ENCODE data around the gene AGBL2.
"Not testable (repeated sequence)": the region's sequence is repeated elsewhere in the genome, so short reads cannot be mapped to it uniquely, and the experiment has no call there.

AGBL2 gene

GRCh38 chr11:47715082-47715669 is at the start of gene AGBL2:
AGBL2 (minus strand) TSS chr11:47715369; CDS start chr11:47714650, 719 bp downstream.
- Histone ChIP-seq H3K9me3 (ENCODE audit: low read length) (peaks cover 2% of the 10 kb centered on the region), H3K4me3 (ENCODE audit: low read length) (no peak within 1 kb of the TSS), H2AFZ (ENCODE audit: low read depth, low read length) (no peak within 1 kb of the TSS), H3K36me3 (ENCODE audit: insufficient read depth, low read length) (peaks cover 43% of the 10 kb centered on the region), H3K4me1 (ENCODE audit: insufficient read depth, low read length) (peaks cover 7% of the 10 kb centered on the region), H3K27me3 (ENCODE audit: insufficient read depth, low read length) (no peaks in the 10 kb centered on the region)

- H3K4me1 ChIP-seq (ENCODE audit: insufficient read depth, low read length); H3K9me3 ChIP-seq (ENCODE audit: low read length); H2AFZ ChIP-seq (ENCODE audit: low read depth, low read length); H3K27me3 ChIP-seq (ENCODE audit: insufficient read depth, low read length); H3K4me3 ChIP-seq (ENCODE audit: low read length): not testable (repeated sequence)
- H3K36me3 ChIP-seq (ENCODE audit: insufficient read depth, low read length), result peaks cover 78% of the 10 kb centered on the region
Measured at GRCh38 chr11:47759291-47759690, 44.1 kb upstream of the AGBL2 start.

GRCh38 chr11:47756208-47756607 is 41.0 kb upstream of the AGBL2 start:
- Histone ChIP-seq H3K27me3 (ENCODE audit: insufficient read depth, low read length) (no peaks in the 10 kb centered on the region), H3K36me3 (ENCODE audit: insufficient read depth, low read length) (peaks cover 82% of the 10 kb centered on the region), H3K4me3 (ENCODE audit: low read length) (no peak overlapping the region), H2AFZ (ENCODE audit: low read depth, low read length) (no peak overlapping the region), H3K4me1 (ENCODE audit: insufficient read depth, low read length) (no peaks in the 10 kb centered on the region), H3K9me3 (ENCODE audit: low read length) (peaks cover 7% of the 10 kb centered on the region)

GRCh38 chr11:47750725-47751124 is 35.6 kb upstream of the AGBL2 start:
- Histone ChIP-seq H3K4me1 (ENCODE audit: insufficient read depth, low read length) (no peaks in the 10 kb centered on the region), H3K27me3 (ENCODE audit: insufficient read depth, low read length) (no peaks in the 10 kb centered on the region), H3K4me3 (ENCODE audit: low read length) (no peak overlapping the region), H3K9me3 (ENCODE audit: low read length) (peaks cover 3% of the 10 kb centered on the region), H2AFZ (ENCODE audit: low read depth, low read length) (no peak overlapping the region), H3K36me3 (ENCODE audit: insufficient read depth, low read length) (peaks cover 85% of the 10 kb centered on the region)

GRCh38 chr11:47742494-47742893 is 27.3 kb upstream of the AGBL2 start:
- not testable (repeated sequence) for H3K27me3 ChIP-seq (ENCODE audit: insufficient read depth, low read length); H2AFZ ChIP-seq (ENCODE audit: low read depth, low read length); H3K4me3 ChIP-seq (ENCODE audit: low read length); H3K9me3 ChIP-seq (ENCODE audit: low read length); H3K4me1 ChIP-seq (ENCODE audit: insufficient read depth, low read length)
- peaks cover 85% of the 10 kb centered on the region for H3K36me3 ChIP-seq (ENCODE audit: insufficient read depth, low read length)

GRCh38 chr11:47737817-47738216 is 22.6 kb upstream of the AGBL2 start:
- H3K27me3 ChIP-seq (ENCODE audit: insufficient read depth, low read length); H3K4me1 ChIP-seq (ENCODE audit: insufficient read depth, low read length); H2AFZ ChIP-seq (ENCODE audit: low read depth, low read length); H3K9me3 ChIP-seq (ENCODE audit: low read length); H3K4me3 ChIP-seq (ENCODE audit: low read length): not testable (repeated sequence)
- H3K36me3 ChIP-seq (ENCODE audit: insufficient read depth, low read length), result peaks cover 85% of the 10 kb centered on the region

- H3K9me3 ChIP-seq (ENCODE audit: low read length), result no peaks in the 10 kb centered on the region
- H3K4me3 ChIP-seq (ENCODE audit: low read length), result no peak overlapping the region
- H3K36me3 ChIP-seq (ENCODE audit: insufficient read depth, low read length), result peaks cover 93% of the 10 kb centered on the region
- H3K4me1 ChIP-seq (ENCODE audit: insufficient read depth, low read length), result peaks cover 20% of the 10 kb centered on the region
- no peaks in the 10 kb centered on the region for H3K27me3 ChIP-seq (ENCODE audit: insufficient read depth, low read length)
- no peak overlapping the region for H2AFZ ChIP-seq (ENCODE audit: low read depth, low read length)
Measured at GRCh38 chr11:47732271-47732670, 17.1 kb upstream of the AGBL2 start.

- H3K9me3 ChIP-seq (ENCODE audit: low read length), result no peaks in the 10 kb centered on the region
- H2AFZ ChIP-seq (ENCODE audit: low read depth, low read length), result no peak overlapping the region
- no peaks in the 10 kb centered on the region for H3K27me3 ChIP-seq (ENCODE audit: insufficient read depth, low read length)
- peaks cover 94% of the 10 kb centered on the region for H3K36me3 ChIP-seq (ENCODE audit: insufficient read depth, low read length)
- H3K4me1 ChIP-seq (ENCODE audit: insufficient read depth, low read length), result peaks cover 20% of the 10 kb centered on the region
- no peak overlapping the region for H3K4me3 ChIP-seq (ENCODE audit: low read length)
Measured at GRCh38 chr11:47731475-47731874, 16.3 kb upstream of the AGBL2 start.

- peaks cover 13% of the 10 kb centered on the region for H3K4me1 ChIP-seq (ENCODE audit: insufficient read depth, low read length)
- H3K4me3 ChIP-seq (ENCODE audit: low read length), result no peak overlapping the region
- H3K9me3 ChIP-seq (ENCODE audit: low read length), result no peaks in the 10 kb centered on the region
- no peaks in the 10 kb centered on the region for H3K27me3 ChIP-seq (ENCODE audit: insufficient read depth, low read length)
- H2AFZ ChIP-seq (ENCODE audit: low read depth, low read length), result no peak overlapping the region
- H3K36me3 ChIP-seq (ENCODE audit: insufficient read depth, low read length), result peaks cover 89% of the 10 kb centered on the region
Measured at GRCh38 chr11:47726878-47727514, 11.8 kb upstream of the AGBL2 start.

- Histone ChIP-seq H3K27me3 (ENCODE audit: insufficient read depth, low read length) (no peaks in the 10 kb centered on the region), H3K9me3 (ENCODE audit: low read length) (no peaks in the 10 kb centered on the region), H2AFZ (ENCODE audit: low read depth, low read length) (no peak overlapping the region), H3K4me3 (ENCODE audit: low read length) (no peak overlapping the region), H3K36me3 (ENCODE audit: insufficient read depth, low read length) (peaks cover 88% of the 10 kb centered on the region), H3K4me1 (ENCODE audit: insufficient read depth, low read length) (peaks cover 4% of the 10 kb centered on the region)
Measured at GRCh38 chr11:47726118-47726442, 10.9 kb upstream of the AGBL2 start.

GRCh38 chr11:47725442-47726117 is 10.4 kb upstream of the AGBL2 start:
- H3K27me3 ChIP-seq (ENCODE audit: insufficient read depth, low read length), result no peaks in the 10 kb centered on the region
- no peaks in the 10 kb centered on the region for H3K9me3 ChIP-seq (ENCODE audit: low read length)
- no peak overlapping the region for H2AFZ ChIP-seq (ENCODE audit: low read depth, low read length)
- H3K36me3 ChIP-seq (ENCODE audit: insufficient read depth, low read length), result peaks cover 88% of the 10 kb centered on the region
- no peaks in the 10 kb centered on the region for H3K4me1 ChIP-seq (ENCODE audit: insufficient read depth, low read length)
- no peak overlapping the region for H3K4me3 ChIP-seq (ENCODE audit: low read length)

GRCh38 chr11:47724041-47724729 is 9.0 kb upstream of the AGBL2 start:
- H3K36me3 ChIP-seq (ENCODE audit: insufficient read depth, low read length), result peaks cover 86% of the 10 kb centered on the region
- H3K4me3 ChIP-seq (ENCODE audit: low read length), result no peak overlapping the region

GRCh38 chr11:47723041-47723440 is 7.9 kb upstream of the AGBL2 start:
- Histone ChIP-seq H3K9me3 (ENCODE audit: low read length) (no peaks in the 10 kb centered on the region), H3K4me3 (ENCODE audit: low read length) (no peak overlapping the region), H3K36me3 (ENCODE audit: insufficient read depth, low read length) (peaks cover 89% of the 10 kb centered on the region), H2AFZ (ENCODE audit: low read depth, low read length) (no peak overlapping the region), H3K4me1 (ENCODE audit: insufficient read depth, low read length) (no peaks in the 10 kb centered on the region), H3K27me3 (ENCODE audit: insufficient read depth, low read length) (no peaks in the 10 kb centered on the region)

More at GRCh38 chr11:47724041-47724729, 9.0 kb upstream of the AGBL2 start:
- Histone ChIP-seq H3K9me3 (ENCODE audit: low read length) (no peaks in the 10 kb centered on the region), H3K4me1 (ENCODE audit: insufficient read depth, low read length) (no peaks in the 10 kb centered on the region), H3K27me3 (ENCODE audit: insufficient read depth, low read length) (no peaks in the 10 kb centered on the region), H2AFZ (ENCODE audit: low read depth, low read length) (no peak overlapping the region)
